A673 (cell line): ENCODE results near the gene NEUROG3.

Experiments
- EZH2 ChIP-seq: fragments of 200-600 bp; sonication (generic); IDR thresholded peaks from 2 replicates; pipeline ENCODE4 v1.6.1; 2017; ENCODE audit warnings: borderline replicate concordance, low read depth, mild to moderate bottlenecking, mixed read lengths, antibody characterized with exemption, low read length; ENCODE audit not compliant: poor library complexity, severe bottlenecking
- TF ChIP-seq, protein P1 (sequence below): fragments of 300-800, 200-600 bp; sonication (generic); conservative IDR thresholded peaks from 2 replicates; pipeline ENCODE4 v1.5.1; 2017; ENCODE audit warnings: low read depth, mild to moderate bottlenecking, antibody characterized with exemption, low read length, moderate library complexity, mixed read lengths

DNA sequence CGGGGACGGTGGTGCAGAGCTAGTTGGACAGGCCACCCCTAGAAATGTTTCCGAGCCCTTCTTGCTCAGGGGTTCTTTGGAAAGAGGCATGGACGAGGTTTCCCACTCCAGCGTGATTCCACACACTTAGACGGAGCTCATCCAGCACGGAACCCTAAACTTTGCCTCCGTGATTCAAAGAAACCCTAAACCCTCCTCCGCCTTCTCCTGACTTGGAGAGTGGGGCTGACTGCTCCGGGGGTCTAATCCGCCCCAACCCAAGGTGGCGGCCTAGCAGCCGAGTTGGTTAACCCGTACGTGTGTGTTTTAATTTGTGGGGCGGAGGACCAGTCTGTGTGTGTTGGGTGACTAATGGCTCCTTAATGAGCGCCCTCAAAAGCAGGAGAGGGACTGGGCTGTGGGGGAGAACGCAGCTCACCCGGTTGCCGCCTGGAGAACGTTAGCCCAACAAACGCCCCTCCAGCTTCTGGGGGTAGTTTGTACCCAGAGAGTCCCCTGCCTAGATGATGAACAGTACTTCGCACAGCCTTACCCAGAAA is 3.8 kb downstream of the NEUROG3 start:
- peak; percentile 65 for TF ChIP-seq EZH2
- TF ChIP-seq, protein P1, sequence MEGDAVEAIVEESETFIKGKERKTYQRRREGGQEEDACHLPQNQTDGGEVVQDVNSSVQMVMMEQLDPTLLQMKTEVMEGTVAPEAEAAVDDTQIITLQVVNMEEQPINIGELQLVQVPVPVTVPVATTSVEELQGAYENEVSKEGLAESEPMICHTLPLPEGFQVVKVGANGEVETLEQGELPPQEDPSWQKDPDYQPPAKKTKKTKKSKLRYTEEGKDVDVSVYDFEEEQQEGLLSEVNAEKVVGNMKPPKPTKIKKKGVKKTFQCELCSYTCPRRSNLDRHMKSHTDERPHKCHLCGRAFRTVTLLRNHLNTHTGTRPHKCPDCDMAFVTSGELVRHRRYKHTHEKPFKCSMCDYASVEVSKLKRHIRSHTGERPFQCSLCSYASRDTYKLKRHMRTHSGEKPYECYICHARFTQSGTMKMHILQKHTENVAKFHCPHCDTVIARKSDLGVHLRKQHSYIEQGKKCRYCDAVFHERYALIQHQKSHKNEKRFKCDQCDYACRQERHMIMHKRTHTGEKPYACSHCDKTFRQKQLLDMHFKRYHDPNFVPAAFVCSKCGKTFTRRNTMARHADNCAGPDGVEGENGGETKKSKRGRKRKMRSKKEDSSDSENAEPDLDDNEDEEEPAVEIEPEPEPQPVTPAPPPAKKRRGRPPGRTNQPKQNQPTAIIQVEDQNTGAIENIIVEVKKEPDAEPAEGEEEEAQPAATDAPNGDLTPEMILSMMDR = no peak
